K562 (cell line): ENCODE data around the gene LRP10. TPM values are rescaled to one million over a fixed set of nuclear protein-coding genes. Genes with fewer than 3 reads are reported as not detected.

Experiments used
- ATAC-seq: fragments of 200-7000 bp; cut with Tn5 transposase; 3 replicates; pipeline ENCODE4 v1.9.1; 2020; ENCODE audit warnings: moderate library complexity
- BruUV-seq: library from RNA; stranded (reverse); fragments of 400-500 nt; replicated peaks from 2 replicates; lab custom pipeline; 2021; lab: Mats Ljungman, UMichigan
- CTCF ChIA-PET: fragments of 300-600 bp; formaldehyde crosslinking; extraction: SDS; loops from one replicate; lab custom pipeline; 2021; ENCODE audit warnings: low intra/inter-chr PET ratio; lab: Yijun Ruan, JAX
- POLR2A ChIA-PET: fragments of 300-600, 350-650 bp; sonication (Branson Sonifier 250); formaldehyde crosslinking; extraction: SDS; loops from one replicate; lab custom pipeline; 2021; ENCODE audit warnings: antibody characterized with exemption, inconsistent platforms; lab: Yijun Ruan, JAX
- DNase-seq, 4 experiments: peaks; one replicate each; pipeline versions ENCODE4 v3.0.0 to v3.0.0-alpha.2; 2011 to 2018; ENCODE audit warnings: low spot score in 3 of 4, mixed read lengths in 3 of 4; ENCODE audit errors: extremely low read depth in 1 of 4
- FAIRE-seq: peaks from 2 replicates; lab custom pipeline; 2011; peaks lifted over from hg19 to GRCh38; lab: Jason Lieb, UNC
- H2AFZ ChIP-seq: 2 replicates; pipeline ENCODE4 v1.6.0; 2011; ENCODE audit warnings: low read depth, low read length, control low read depth, inconsistent platforms
- H3K27ac ChIP-seq: fragments of 200-600 bp; 3 replicates; pipeline ENCODE4 v1.8.0; 2011; ENCODE audit warnings: low read depth, mild to moderate bottlenecking, control low read depth, inconsistent platforms, low read length, moderate library complexity, mixed read lengths; ENCODE audit errors: extremely low read depth
- H3K27me3 ChIP-seq, 2 experiments: fragments of 300-600 bp in 1 of 2; 2 replicates in 1 of 2; 3 replicates in 1 of 2; pipeline versions ENCODE4 v1.6.0 to v1.8.0; 2011; ENCODE audit warnings: inconsistent platforms in 2 of 2, low read length in 2 of 2, mild to moderate bottlenecking in 1 of 2, mixed read lengths in 1 of 2, moderate library complexity in 1 of 2; ENCODE audit not compliant: control insufficient read depth in 2 of 2, insufficient read depth in 2 of 2
- H3K36me3 ChIP-seq: fragments of 300-600 bp; 3 replicates; pipeline ENCODE4 v1.8.0; 2011; ENCODE audit warnings: mild to moderate bottlenecking, low read length, inconsistent platforms; ENCODE audit not compliant: control insufficient read depth, insufficient read depth
- H3K4me1 ChIP-seq, 2 experiments: fragments of 200-600 bp in 1 of 2; replicated peaks in 1 of 2; 2 replicates in 1 of 2; 3 replicates in 1 of 2; pipeline versions ENCODE4 v1.5.1 to v1.8.0; 2011; ENCODE audit warnings: inconsistent platforms in 2 of 2, low read length in 2 of 2, mild to moderate bottlenecking in 1 of 2, mixed read lengths in 1 of 2, moderate library complexity in 1 of 2; ENCODE audit not compliant: control insufficient read depth in 2 of 2, insufficient read depth in 2 of 2
- H3K4me2 ChIP-seq: 2 replicates; pipeline ENCODE4 v1.6.1; 2011; ENCODE audit warnings: low read length, control low read depth, inconsistent platforms, mixed read lengths; ENCODE audit not compliant: insufficient read depth
- H3K4me3 ChIP-seq: fragments of 200-600 bp; sonication (generic), shearing (Covaris generic); 2 replicates; pipeline ENCODE4 v1.5.1; 2016; ENCODE audit warnings: control low read depth, inconsistent platforms
- H3K79me2 ChIP-seq: fragments of 200-600 bp; 3 replicates; pipeline ENCODE4 v1.8.0; 2011; ENCODE audit warnings: low read length, inconsistent platforms; ENCODE audit not compliant: control insufficient read depth, insufficient read depth
- H3K9ac ChIP-seq, 2 experiments: 2 replicates each; pipeline versions ENCODE4 v1.6.0 to v1.6.1; 2011; ENCODE audit warnings: low read depth in 2 of 2, low read length in 2 of 2, control low read depth in 1 of 2, inconsistent platforms in 1 of 2, mild to moderate bottlenecking in 1 of 2, mixed read lengths in 1 of 2; ENCODE audit not compliant: insufficient read depth in 1 of 2
- H3K9me1 ChIP-seq: one replicate; pipeline ENCODE4 v1.6.0; 2011; ENCODE audit warnings: inconsistent platforms, mild to moderate bottlenecking, low read length, moderate library complexity; ENCODE audit not compliant: control insufficient read depth, insufficient read depth
- H3K9me3 ChIP-seq: replicated peaks from 2 replicates; pipeline ENCODE4 v1.5.1; 2011; ENCODE audit warnings: low read depth, low read length, inconsistent platforms; ENCODE audit not compliant: control insufficient read depth, insufficient read depth
- H4K20me1 ChIP-seq: replicated peaks from 2 replicates; pipeline ENCODE4 v1.6.1; 2011; ENCODE audit warnings: low read length, inconsistent platforms, mixed read lengths; ENCODE audit not compliant: control insufficient read depth, insufficient read depth
- ASH1L ChIP-seq: fragments of 450-650 bp; IDR thresholded peaks from 2 replicates; pipeline ENCODE4 v1.6.1; 2018; ENCODE audit warnings: borderline replicate concordance, mild to moderate bottlenecking, low read depth; ENCODE audit not compliant: partially characterized antibody
- BCL6 ChIP-seq: fragments of 250-450 bp; sonication (Bioruptor Pico); IDR thresholded peaks from 2 replicates; pipeline ENCODE4 v1.4.0; 2020
- BDP1 ChIP-seq: IDR thresholded peaks from 3 replicates; pipeline ENCODE4 v1.6.1; 2011; ENCODE audit not compliant: insufficient read length, insufficient read depth
- EGR1 ChIP-seq: fragments of 450-650 bp; conservative IDR thresholded peaks from 2 replicates; pipeline ENCODE4 v1.6.1; 2017; ENCODE audit warnings: mild to moderate bottlenecking
- ETV5 ChIP-seq: sonication (generic); formaldehyde crosslinking; IDR thresholded peaks from 2 replicates; pipeline ENCODE4 v1.4.0; 2020; ENCODE audit warnings: low read depth, mild to moderate bottlenecking, missing genetic modification reagents
- U2AF2 ChIP-seq: fragments of 200-400 bp; formaldehyde crosslinking; optimal IDR thresholded peaks from 2 replicates; pipeline ENCODE3; 2017; ENCODE audit warnings: low read depth, mild to moderate bottlenecking, low read length
- ZNF212 ChIP-seq: fragments of 450-650 bp; formaldehyde crosslinking; IDR thresholded peaks from 2 replicates; pipeline ENCODE4 v1.4.0; 2020; ENCODE audit warnings: mild to moderate bottlenecking
- ZNF395 ChIP-seq: fragments of 200-800 bp; sonication (Bioruptor generic); IDR thresholded peaks from 2 replicates; pipeline ENCODE4 v1.6.1; 2017; ENCODE audit warnings: missing genetic modification characterization, missing compliant biosample characterization
- ZNF584 ChIP-seq: fragments of 200-800 bp; sonication (Bioruptor generic); IDR thresholded peaks from 2 replicates; pipeline ENCODE4 v1.6.1; 2016; ENCODE audit warnings: low read depth, mild to moderate bottlenecking, missing genetic modification characterization, missing compliant biosample characterization
- WGBS: fragments of 100-300 bp; shearing (Covaris generic); methylation state at CpG from one replicate; pipeline ENCODE4 v1.1.6; 2016; ENCODE audit warnings: low coverage, mixed read lengths; ENCODE audit not compliant: insufficient coverage; ENCODE audit errors: missing lambda C conversion rate; 5-methylcytosine and 5-hydroxymethylcytosine counted together
- in situ Hi-C: fragments of 300-500 bp; cut with MboI; formaldehyde crosslinking; loops from 4 replicates; pipeline ENCODE4 v1.15.0; 2018; ENCODE audit warnings: inconsistent platforms, mixed read lengths
- intact Hi-C: fragments of 100-400 bp; cut with micrococcal nuclease; formaldehyde crosslinking; loops from 2 replicates; pipeline ENCODE4 v1.14.2; 2022
- polyA plus RNA-seq, 8 experiments: library from polyadenylated mRNA; depleted of rRNA in 4 of 8; stranded (reverse) in 5 of 8; unstranded in 3 of 8; fragments of >200 nt; fragmentation: Nextera tagmentation in 2 of 8; fragmentation: Illumina TruSeq in 1 of 8; extraction: Ambion mirVana in 2 of 8; extraction: Trizol in 1 of 8; gene quantifications; 2 replicates each; pipeline versions ENCODE4 v1.2.1 to v1.2.3, GENCODE V29; 2011 to 2014; ENCODE audit warnings: inconsistent platforms in 1 of 8, missing spikeins in 1 of 8
- total RNA-seq, 7 experiments: library from RNA; depleted of rRNA in 6 of 7; stranded (reverse); fragments of >200 nt in 6 of 7; fragmentation: Illumina TruSeq in 2 of 7; extraction: Trizol in 2 of 7; gene quantifications; 2 replicates each; pipeline versions ENCODE4 v1.2.1 to v1.2.3, GENCODE V29; 2011 to 2021; ENCODE audit warnings: low replicate concordance in 1 of 7
- TF ChIP-seq, protein P1 (sequence below): fragments of 250-450 bp; sonication (Bioruptor Pico); IDR thresholded peaks from 2 replicates; pipeline ENCODE4 v1.6.1; 2021; ENCODE audit warnings: mild to moderate bottlenecking

LRP10 gene
- total and polyA plus RNA-seq, 9 of the 15 experiments (the other 6 are each of a cell fraction or from before 2014, with no cell fraction given), result 1.3 to 45.5 (median 10.9) TPM

DNA sequence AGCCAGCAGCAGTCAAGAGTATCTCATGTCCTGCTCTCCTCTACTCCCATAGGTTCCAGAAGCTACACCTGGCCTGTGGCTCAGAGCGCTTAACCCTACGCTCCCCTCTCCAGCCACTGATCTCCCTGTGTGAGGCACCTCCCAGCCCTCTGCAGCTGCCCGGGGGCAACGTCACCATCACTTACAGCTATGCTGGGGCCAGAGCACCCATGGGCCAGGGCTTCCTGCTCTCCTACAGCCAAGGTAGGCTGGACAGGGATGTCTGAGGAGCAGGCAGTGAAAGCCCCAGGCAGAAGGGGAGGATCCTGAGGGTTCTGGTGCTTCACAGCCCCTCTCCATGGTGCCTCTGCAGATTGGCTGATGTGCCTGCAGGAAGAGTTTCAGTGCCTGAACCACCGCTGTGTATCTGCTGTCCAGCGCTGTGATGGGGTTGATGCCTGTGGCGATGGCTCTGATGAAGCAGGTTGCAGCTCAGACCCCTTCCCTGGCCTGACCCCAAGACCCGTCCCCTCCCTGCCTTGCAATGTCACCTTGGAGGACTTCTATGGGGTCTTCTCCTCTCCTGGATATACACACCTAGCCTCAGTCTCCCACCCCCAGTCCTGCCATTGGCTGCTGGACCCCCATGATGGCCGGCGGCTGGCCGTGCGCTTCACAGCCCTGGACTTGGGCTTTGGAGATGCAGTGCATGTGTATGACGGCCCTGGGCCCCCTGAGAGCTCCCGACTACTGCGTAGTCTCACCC lies 3.6 kb downstream of the LRP10 start:
- no peak overlapping the region for H3K4me2 ChIP-seq
- no peak overlapping the region; a peak in 1 of 4 replicates for H3K9ac ChIP-seq
- no peak overlapping the region for H3K27ac ChIP-seq
- no TSS peak for BruUV-seq
- H4K20me1 ChIP-seq, result peaks cover 5% of the 10 kb centered on the region; the same call in 1 of the 2 replicates
- no peak overlapping the region for H2AFZ ChIP-seq
- intact Hi-C loops (no loop called here), in situ Hi-C loops (no loop called here)
- H3K9me3 ChIP-seq, result no peaks in the 10 kb centered on the region
- no peaks in the 10 kb centered on the region for H3K27me3 ChIP-seq
- no peaks in the 10 kb centered on the region for H3K9me1 ChIP-seq
- CTCF ChIA-PET, result no interaction called here
- no peak overlapping the region for H3K4me3 ChIP-seq
- ATAC-seq (no peak), FAIRE-seq (no peak), DNase-seq (no peak)
- peaks cover 15% of the 10 kb centered on the region for H3K79me2 ChIP-seq
- H3K36me3 ChIP-seq, result peaks cover 47% of the 10 kb centered on the region; the same call in 2 of the 3 replicates
- TF ChIP-seq BCL6 (CRISPR knock-in tag) (no peak), ZNF584 (CRISPR knock-in tag) (no peak), EGR1 (no peak), ZNF212 (CRISPR knock-in tag) (no peak), ETV5 (CRISPR knock-in tag) (no peak), U2AF2 (no peak), ASH1L (no peak), BDP1 (no peak), ZNF395 (CRISPR knock-in tag) (no peak)
- TF ChIP-seq, protein P1, sequence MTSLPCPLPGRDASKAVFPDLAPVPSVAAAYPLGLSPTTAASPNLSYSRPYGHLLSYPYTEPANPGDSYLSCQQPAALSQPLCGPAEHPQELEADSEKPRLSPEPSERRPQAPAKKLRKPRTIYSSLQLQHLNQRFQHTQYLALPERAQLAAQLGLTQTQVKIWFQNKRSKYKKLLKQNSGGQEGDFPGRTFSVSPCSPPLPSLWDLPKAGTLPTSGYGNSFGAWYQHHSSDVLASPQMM (CRISPR knock-in tag), result no peak
- WGBS, result 95% methylated on average over 15 of the region's 15 CpGs
- peaks cover 7 to 28% of the 10 kb centered on the region in 2 experiments; a peak in 4 of 5 replicates for H3K4me1 ChIP-seq
- POLR2A ChIA-PET, result interaction anchor here (1.0 to 1.9 kb wide), 2 partner anchors 8 to 11 kb away, joined by 5 to 6 read pairs; no protein-coding TSS in a partner anchor
